IMR-90 (cell line): ENCODE measurements around the gene SLAMF7. TPM values are rescaled to one million over a fixed set of nuclear protein-coding genes. Genes with fewer than 3 reads are reported as not detected.

Source experiments
- ATAC-seq: fragments of 200-7000 bp; cut with Tn5 transposase; 2 replicates; pipeline ENCODE4 v1.9.1; 2020; ENCODE audit warnings: low read depth, mild to moderate bottlenecking, moderate library complexity
- BruUV-seq: library from RNA; stranded (reverse); fragments of 400-500 nt; replicated peaks from 2 replicates; lab custom pipeline; 2021; lab: Mats Ljungman, UMichigan
- CTCF ChIA-PET: fragments of 300-600 bp; formaldehyde crosslinking; extraction: SDS; loops from one replicate; lab custom pipeline; 2021; ENCODE audit warnings: antibody characterized with exemption; lab: Yijun Ruan, JAX
- POLR2A ChIA-PET: fragments of 300-600 bp; sonication (Branson Sonifier 250); formaldehyde crosslinking; loops from one replicate; lab custom pipeline; 2022; ENCODE audit warnings: antibody characterized with exemption; ENCODE audit not compliant: unreplicated experiment; lab: Charles Lee
- DNase-seq: peaks from one replicate; pipeline ENCODE4 v3.0.0; 2013
- H2AFZ ChIP-seq: replicated peaks from 2 replicates; pipeline ENCODE3; 2013; ENCODE audit warnings: low read length, mild to moderate bottlenecking; ENCODE audit not compliant: poor library complexity
- H2AK5ac ChIP-seq: 2 replicates; pipeline ENCODE4 v1.6.1; 2013; ENCODE audit warnings: low read depth, low read length, inconsistent platforms
- H2AK9ac ChIP-seq: replicated peaks from 2 replicates; pipeline ENCODE3; 2013; ENCODE audit warnings: mild to moderate bottlenecking, low read depth, low read length, moderate library complexity; ENCODE audit not compliant: poor library complexity
- H2BK120ac ChIP-seq: 2 replicates; pipeline ENCODE4 v1.6.1; 2013; ENCODE audit warnings: low read depth, low read length, inconsistent platforms
- H2BK15ac ChIP-seq: 3 replicates; pipeline ENCODE4 v1.6.1; 2013; ENCODE audit warnings: low read depth, low read length, inconsistent platforms
- H2BK20ac ChIP-seq: 2 replicates; pipeline ENCODE4 v1.6.1; 2013; ENCODE audit warnings: low read depth, mild to moderate bottlenecking, inconsistent platforms, low read length, moderate library complexity
- H2BK5ac ChIP-seq: 2 replicates; pipeline ENCODE4 v1.6.1; 2013; ENCODE audit warnings: mild to moderate bottlenecking, low read depth, low read length, inconsistent platforms; ENCODE audit not compliant: poor library complexity, severe bottlenecking
- H3K14ac ChIP-seq: replicated peaks from 2 replicates; pipeline ENCODE4 v1.6.1; 2013; ENCODE audit warnings: low read depth, low read length, inconsistent platforms
- H3K18ac ChIP-seq: 2 replicates; pipeline ENCODE4 v1.6.1; 2013; ENCODE audit warnings: low read depth, low read length, control low read depth
- H3K23ac ChIP-seq: 2 replicates; pipeline ENCODE4 v1.6.1; 2013; ENCODE audit warnings: low read depth, low read length, inconsistent platforms
- H3K27ac ChIP-seq: 2 replicates; pipeline ENCODE4 v1.5.1; 2013; ENCODE audit warnings: mild to moderate bottlenecking, control low read depth, low read length; ENCODE audit not compliant: insufficient read depth
- H3K27me3 ChIP-seq: 2 replicates; pipeline ENCODE4 v1.6.1; 2013; ENCODE audit warnings: low read length; ENCODE audit not compliant: control insufficient read depth, insufficient read depth
- H3K36me3 ChIP-seq: 2 replicates; pipeline ENCODE4 v1.6.1; 2013; ENCODE audit warnings: low read length, mixed read lengths; ENCODE audit not compliant: control insufficient read depth, insufficient read depth
- H3K4ac ChIP-seq: 2 replicates; pipeline ENCODE4 v1.6.1; 2013; ENCODE audit warnings: low read depth, low read length, inconsistent platforms
- H3K4me1 ChIP-seq: 2 replicates; pipeline ENCODE4 v1.6.1; 2013; ENCODE audit warnings: low read length, mixed read lengths; ENCODE audit not compliant: control insufficient read depth, insufficient read depth
- H3K4me2 ChIP-seq: 2 replicates; pipeline ENCODE4 v1.6.1; 2013; ENCODE audit warnings: low read depth, mild to moderate bottlenecking, control low read depth, low read length, moderate library complexity
- H3K4me3 ChIP-seq: 2 replicates; pipeline ENCODE4 v1.5.1; 2013; ENCODE audit warnings: low read depth, mild to moderate bottlenecking, control low read depth, low read length, moderate library complexity; ENCODE audit not compliant: insufficient read depth
- H3K56ac ChIP-seq: 2 replicates; pipeline ENCODE4 v1.6.1; 2013; ENCODE audit warnings: low read length, inconsistent platforms; ENCODE audit not compliant: insufficient read depth; ENCODE audit errors: extremely low read depth
- H3K79me1 ChIP-seq, 2 experiments: 2 replicates each; pipeline ENCODE4 v1.6.1; 2013; ENCODE audit warnings: low read length in 2 of 2, inconsistent platforms in 1 of 2, low read depth in 1 of 2
- H3K9ac ChIP-seq: 2 replicates; pipeline ENCODE4 v1.6.1; 2013; ENCODE audit warnings: low read depth, low read length, control low read depth
- H3K9me1 ChIP-seq: 2 replicates; pipeline ENCODE4 v1.6.1; 2013; ENCODE audit warnings: low read length, inconsistent platforms; ENCODE audit not compliant: insufficient read depth
- H3K9me3 ChIP-seq: 2 replicates; pipeline ENCODE4 v1.6.1; 2013; ENCODE audit warnings: low read length; ENCODE audit not compliant: control insufficient read depth, insufficient read depth
- H4K20me1 ChIP-seq: 2 replicates; pipeline ENCODE4 v1.6.1; 2013; ENCODE audit warnings: low read length, inconsistent platforms; ENCODE audit not compliant: insufficient read depth
- H4K5ac ChIP-seq: 2 replicates; pipeline ENCODE4 v1.6.1; 2013; ENCODE audit warnings: mild to moderate bottlenecking, low read depth, low read length, control low read depth
- H4K8ac ChIP-seq, 2 experiments: 2 replicates each; pipeline ENCODE4 v1.6.1; 2013; ENCODE audit warnings: low read depth in 2 of 2, low read length in 2 of 2, control low read depth in 1 of 2, inconsistent platforms in 1 of 2
- H4K91ac ChIP-seq: 2 replicates; pipeline ENCODE4 v1.6.1; 2013; ENCODE audit warnings: low read depth, low read length, inconsistent platforms; ENCODE audit not compliant: insufficient read depth
- BHLHE40 ChIP-seq: fragments of 150-350 bp; IDR thresholded peaks from 2 replicates; pipeline ENCODE4 v1.6.1; 2016; ENCODE audit warnings: mild to moderate bottlenecking, low read depth, low read length
- CEBPB ChIP-seq: IDR thresholded peaks from 2 replicates; pipeline ENCODE4 v1.6.1; 2012; ENCODE audit warnings: low read depth, low read length, improper control_type of control experiment
- CHD1 ChIP-seq: IDR thresholded peaks from 2 replicates; pipeline ENCODE4 v1.6.1; 2012; ENCODE audit warnings: low read depth, low read length, improper control_type of control experiment
- FOS ChIP-seq: fragments of 150-350 bp; IDR thresholded peaks from 2 replicates; pipeline ENCODE4 v1.6.1; 2016; ENCODE audit warnings: low read depth, low read length
- MAFK ChIP-seq: IDR thresholded peaks from 2 replicates; pipeline ENCODE4 v1.6.1; 2012; ENCODE audit warnings: low read depth, low read length, improper control_type of control experiment
- MAZ ChIP-seq: IDR thresholded peaks from 2 replicates; pipeline ENCODE4 v1.6.1; 2012; ENCODE audit warnings: low read depth, mild to moderate bottlenecking, low read length, improper control_type of control experiment, moderate library complexity, borderline replicate concordance
- NFE2L2 ChIP-seq: fragments of 150-350 bp; IDR thresholded peaks from 2 replicates; pipeline ENCODE4 v1.6.1; 2016; ENCODE audit warnings: low read depth, mild to moderate bottlenecking, low read length
- POLR2A ChIP-seq: IDR thresholded peaks from 2 replicates; pipeline ENCODE4 v1.6.1; 2012; ENCODE audit warnings: mild to moderate bottlenecking, low read depth, low read length
- WGBS, 2 experiments: methylation state at CpG; one replicate each; pipeline versions ENCODE4 v1.1.5 to v1.1.7; 2013; ENCODE audit warnings: missing lambda C conversion rate in 2 of 2; ENCODE audit not compliant: insufficient read length in 1 of 2; ENCODE audit errors: extremely low coverage in 2 of 2; 5-methylcytosine and 5-hydroxymethylcytosine counted together
- dilution Hi-C: fragments of 300-500 bp; cut with HindIII; formaldehyde crosslinking; loops from one replicate; pipeline ENCODE4 v1.14.3; 2018; ENCODE audit warnings: low sequenced_read_pairs; ENCODE audit not compliant: unreplicated experiment
- in situ Hi-C: fragments of 300-500 bp; cut with MboI; formaldehyde crosslinking; loops from 3 replicates; pipeline ENCODE4 v1.14.3; 2019; ENCODE audit warnings: low sequenced_read_pairs, inconsistent platforms, mixed read lengths
- intact Hi-C: fragments of 100-400 bp; cut with micrococcal nuclease; formaldehyde crosslinking; loops from 2 replicates; pipeline ENCODE4 v1.10.0; 2022
- polyA plus RNA-seq, 3 experiments: library from polyadenylated mRNA; depleted of rRNA; stranded (reverse); fragments of >200 nt; gene quantifications; 2 replicates each; pipeline ENCODE4 v1.2.3, GENCODE V29; 2012; ENCODE audit warnings: low replicate concordance in 1 of 3
- total RNA-seq: library from RNA; depleted of rRNA; stranded (reverse); fragments of >200 nt; gene quantifications from 2 replicates; pipeline ENCODE4 v1.2.3, GENCODE V29; 2012; rRNA removed

SLAMF7 gene
- total and polyA plus RNA-seq, 2 of the 4 experiments (the other 2 are of a cell fraction) = not detected

DNA sequence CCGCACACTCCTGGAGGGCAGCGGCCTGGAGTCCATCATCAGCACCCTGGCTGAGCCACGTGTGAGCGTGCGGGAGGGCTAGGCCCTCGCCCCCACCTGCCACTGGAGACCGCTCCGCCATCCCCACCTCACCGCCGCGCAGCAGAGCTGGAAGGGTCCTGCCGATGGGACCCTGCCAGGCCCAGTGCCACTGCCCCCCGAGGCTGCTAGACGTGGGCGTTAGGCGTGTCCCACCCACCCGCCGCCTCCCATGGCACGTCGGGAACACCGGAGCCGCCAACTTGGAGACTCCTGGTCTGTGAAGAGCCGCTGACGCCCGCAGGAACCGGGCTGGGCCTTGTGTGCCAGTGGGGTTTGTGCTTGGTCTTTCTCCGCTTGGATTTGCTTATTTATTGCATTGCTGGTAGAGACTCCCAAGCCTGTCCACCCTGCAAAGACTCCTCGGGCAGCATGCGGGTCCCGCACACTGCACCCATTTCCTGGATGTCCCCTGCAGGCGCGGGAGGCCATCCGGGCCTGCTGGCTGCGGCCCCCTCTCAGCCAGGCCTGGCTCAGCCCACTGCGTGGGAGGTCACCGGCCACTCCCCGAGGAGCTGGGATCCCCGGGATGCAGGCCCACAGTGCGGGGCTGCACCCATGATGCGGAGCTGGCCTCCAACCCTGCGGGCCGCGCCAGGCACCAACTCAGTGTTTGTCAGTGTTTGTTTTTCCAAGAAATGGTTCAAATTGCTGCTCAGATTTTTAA lies 63.0 kb downstream of the SLAMF7 start:
- Histone ChIP-seq H3K9ac (no peak overlapping the region), H3K4me2 (no peak overlapping the region), H3K27ac (no peak overlapping the region), H3K9me3 (no peaks in the 10 kb centered on the region), H3K4me1 (no peaks in the 10 kb centered on the region), H3K14ac (no peak overlapping the region), H4K8ac (no peak overlapping the region), H2BK5ac (no peak overlapping the region), H2AFZ (peak overlapping the region; percentile 21), H2BK20ac (no peak overlapping the region), H3K4me3 (no peak overlapping the region), H3K9me1 (no peaks in the 10 kb centered on the region), H2BK15ac (no peak overlapping the region), H4K91ac (no peak overlapping the region), H3K23ac (no peak overlapping the region), H4K20me1 (no peaks in the 10 kb centered on the region), H3K79me1 (no peaks in the 10 kb centered on the region), H3K27me3 (no peaks in the 10 kb centered on the region), H2AK5ac (no peak overlapping the region), H2AK9ac (no peak overlapping the region), H3K18ac (no peak overlapping the region), H3K56ac (no peak overlapping the region), H2BK120ac (no peak overlapping the region), H3K4ac (no peak overlapping the region), H3K36me3 (no peaks in the 10 kb centered on the region), H4K5ac (no peak overlapping the region)
- CTCF ChIA-PET = no interaction called here
- TF ChIP-seq FOS = no peak
- no peak for TF ChIP-seq CHD1
- TF ChIP-seq BHLHE40 = no peak
- TF ChIP-seq CEBPB = no peak
- TF ChIP-seq MAFK = no peak
- no peak for TF ChIP-seq NFE2L2
- TF ChIP-seq MAZ = no peak
- TF ChIP-seq POLR2A = no peak
- in situ Hi-C loops = no loop called here
- no peak for DNase-seq
- intact Hi-C loops = no loop called here
- dilution Hi-C loops = no loop called here
- WGBS, 2 experiments = 73% methylated on average over 20 of the region's 43 CpGs; no CpG with 5 or more reads in 1 of the 2 experiments
- ATAC-seq = no peak
- POLR2A ChIA-PET = no interaction called here
- no TSS peak for BruUV-seq

Other genes with a start within 250 kb of the SLAMF7 start
- not detected in 2 replicates for gene SLAMF6, start 216.0 kb upstream of the SLAMF7 start, total RNA-seq
- not detected in 2 replicates for gene SLAMF6, start 216.0 kb upstream of the SLAMF7 start, polyA plus RNA-seq (2012; rRNA removed)
- gene CD84, start 159.8 kb upstream of the SLAMF7 start, total RNA-seq = not detected in 2 replicates
- gene CD84, start 159.8 kb upstream of the SLAMF7 start, polyA plus RNA-seq (2012; rRNA removed) = not detected in 2 replicates
- gene SLAMF1, start 92.2 kb upstream of the SLAMF7 start, total RNA-seq = not detected in 2 replicates
- not detected in 2 replicates for gene SLAMF1, start 92.2 kb upstream of the SLAMF7 start, polyA plus RNA-seq (2012; rRNA removed)
- gene CD48, start 27.4 kb upstream of the SLAMF7 start, total RNA-seq = not detected in 2 replicates
- gene CD48, start 27.4 kb upstream of the SLAMF7 start, polyA plus RNA-seq (2012; rRNA removed) = not detected in 2 replicates
- not detected in 2 replicates for gene LY9, start 56.9 kb downstream of the SLAMF7 start, total RNA-seq
- gene LY9, start 56.9 kb downstream of the SLAMF7 start, polyA plus RNA-seq (2012; rRNA removed) = not detected in 2 replicates
- gene CD244, start 123.6 kb downstream of the SLAMF7 start, total RNA-seq = not detected in 2 replicates
- not detected in 2 replicates for gene CD244, start 123.6 kb downstream of the SLAMF7 start, polyA plus RNA-seq (2012; rRNA removed)
- not detected in 2 replicates for gene ITLN1, start 145.9 kb downstream of the SLAMF7 start, total RNA-seq
- not detected in 2 replicates for gene ITLN1, start 145.9 kb downstream of the SLAMF7 start, polyA plus RNA-seq (2012; rRNA removed)
- gene ITLN2, start 215.6 kb downstream of the SLAMF7 start, total RNA-seq = not detected in 2 replicates
- not detected in 2 replicates for gene ITLN2, start 215.6 kb downstream of the SLAMF7 start, polyA plus RNA-seq (2012; rRNA removed)